ENCODE data around the gene GPC3. TPM values are rescaled to one million over a fixed set of nuclear protein-coding genes. Genes with fewer than 3 reads are reported as not detected.

GPC3 gene
- polyA plus RNA-seq, 3 donors: not detected

DNA sequence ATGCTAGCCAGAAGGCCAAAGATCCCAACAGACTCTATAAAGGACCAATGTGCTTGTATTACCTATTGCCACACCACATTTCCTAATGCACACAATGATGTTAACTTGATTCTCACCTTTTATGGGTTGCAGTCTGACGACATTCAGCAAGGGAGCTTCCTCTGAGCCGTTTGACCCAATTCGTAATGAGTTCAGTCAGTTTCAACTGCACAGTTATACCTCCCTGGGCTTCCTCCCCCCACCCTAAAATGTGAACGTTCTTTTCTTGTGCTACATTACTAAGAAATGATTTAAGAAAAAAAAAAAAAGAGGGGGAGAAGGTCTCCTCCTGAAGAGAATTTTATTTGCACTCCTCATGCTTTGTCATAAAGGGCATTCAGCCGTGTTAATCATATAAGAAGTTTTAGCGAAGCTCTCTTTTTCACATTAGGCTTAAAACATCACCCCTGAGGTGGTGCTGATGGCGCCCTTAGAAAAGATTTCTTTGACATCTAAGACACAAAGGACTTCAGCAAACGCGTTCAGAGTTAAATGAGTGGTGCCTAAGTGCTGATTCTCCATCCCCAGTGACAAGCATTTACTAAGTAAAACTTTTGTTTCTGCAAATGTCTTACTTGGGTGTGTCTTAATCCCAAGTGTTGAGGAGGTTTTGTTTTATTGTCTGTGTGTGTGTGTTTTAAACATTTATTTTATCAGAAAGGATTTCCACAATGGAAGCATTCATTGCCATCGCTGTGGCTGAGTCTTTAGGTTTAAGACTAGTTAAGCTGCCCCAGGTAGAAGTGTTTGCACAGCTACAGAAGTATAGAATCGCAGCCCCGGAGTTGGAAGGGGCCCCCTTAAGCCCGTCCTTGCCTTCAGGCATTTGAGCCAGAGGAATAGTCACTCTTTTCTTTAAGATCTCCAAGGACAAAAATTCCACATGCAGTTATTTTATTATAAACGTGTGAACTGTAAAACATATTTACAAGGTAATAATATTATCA lies 15.2 kb upstream of the GPC3 start:
- no peaks in the 10 kb centered on the region for H3K36me3 Mint-ChIP-seq
- Histone ChIP-seq H3K9me3 (replicated peaks in 1 of 2; ENCODE audit: control insufficient read depth in 1 of 2, insufficient read depth in 1 of 2, low read length in 2 of 2) (no peaks in the 10 kb centered on the region), H3K79me2 (ENCODE audit: insufficient read depth, low read length) (no peaks in the 10 kb centered on the region), H3K27me3 (ENCODE audit: control insufficient read depth in 2 of 2, insufficient read depth in 2 of 2, low read length in 2 of 2) (no peaks in the 10 kb centered on the region), H3K9ac (ENCODE audit: insufficient read depth, low read length, poor library complexity, severe bottlenecking) (no peak overlapping the region), H3K4me2 (replicated peaks; ENCODE audit: extremely low read depth, low read length, poor library complexity, severe bottlenecking) (no peak overlapping the region), H3K4me1 (ENCODE audit: control insufficient read depth in 1 of 2, insufficient read depth in 2 of 2, low read length in 2 of 2) (no peaks in the 10 kb centered on the region), H3K27ac (ENCODE audit: low read depth in 1 of 2, low read length in 2 of 2) (no peak overlapping the region), H3K4me3 (replicated peaks in 1 of 3; ENCODE audit: low read depth in 2 of 3, low read length in 3 of 3) (no peak overlapping the region), H3K36me3 (replicated peaks in 1 of 2; ENCODE audit: control insufficient read depth in 1 of 2, insufficient read depth in 2 of 2, low read length in 2 of 2) (no peaks in the 10 kb centered on the region), H4K20me1 (ENCODE audit: insufficient read depth, low read length) (no peaks in the 10 kb centered on the region), H2AFZ (ENCODE audit: insufficient read depth, low read depth, low read length, poor library complexity, severe bottlenecking) (no peak overlapping the region)
- WGBS (ENCODE audit: insufficient coverage): 90% methylated on average over 2 of the region's 14 CpGs
- TF ChIP-seq, protein P1, sequence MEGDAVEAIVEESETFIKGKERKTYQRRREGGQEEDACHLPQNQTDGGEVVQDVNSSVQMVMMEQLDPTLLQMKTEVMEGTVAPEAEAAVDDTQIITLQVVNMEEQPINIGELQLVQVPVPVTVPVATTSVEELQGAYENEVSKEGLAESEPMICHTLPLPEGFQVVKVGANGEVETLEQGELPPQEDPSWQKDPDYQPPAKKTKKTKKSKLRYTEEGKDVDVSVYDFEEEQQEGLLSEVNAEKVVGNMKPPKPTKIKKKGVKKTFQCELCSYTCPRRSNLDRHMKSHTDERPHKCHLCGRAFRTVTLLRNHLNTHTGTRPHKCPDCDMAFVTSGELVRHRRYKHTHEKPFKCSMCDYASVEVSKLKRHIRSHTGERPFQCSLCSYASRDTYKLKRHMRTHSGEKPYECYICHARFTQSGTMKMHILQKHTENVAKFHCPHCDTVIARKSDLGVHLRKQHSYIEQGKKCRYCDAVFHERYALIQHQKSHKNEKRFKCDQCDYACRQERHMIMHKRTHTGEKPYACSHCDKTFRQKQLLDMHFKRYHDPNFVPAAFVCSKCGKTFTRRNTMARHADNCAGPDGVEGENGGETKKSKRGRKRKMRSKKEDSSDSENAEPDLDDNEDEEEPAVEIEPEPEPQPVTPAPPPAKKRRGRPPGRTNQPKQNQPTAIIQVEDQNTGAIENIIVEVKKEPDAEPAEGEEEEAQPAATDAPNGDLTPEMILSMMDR (IDR thresholded peaks at IDR 0.05): no peak
- H3K27ac Mint-ChIP-seq: no peak overlapping the region
- no peak for DNase-seq
- H3K9me3 Mint-ChIP-seq: peaks cover 0 to 4% (median 0%) of the 10 kb centered on the region in 7 donors
- H3K27me3 Mint-ChIP-seq (ENCODE audit: low read depth in 3 of 3): peaks cover 0 to 29% (median 5%) of the 10 kb centered on the region in 3 donors
- intact Hi-C loops (cut with micrococcal nuclease): no loop called here
- no peaks in the 10 kb centered on the region for H3K4me1 Mint-ChIP-seq
- H3K4me3 Mint-ChIP-seq: no peak overlapping the region

- Histone ChIP-seq H3K9ac (ENCODE audit: insufficient read depth, low read length, poor library complexity, severe bottlenecking) (no peak overlapping the region), H3K4me2 (replicated peaks; ENCODE audit: extremely low read depth, low read length, poor library complexity, severe bottlenecking) (no peak overlapping the region), H2AFZ (ENCODE audit: insufficient read depth, low read depth, low read length, poor library complexity, severe bottlenecking) (no peak overlapping the region), H3K4me1 (ENCODE audit: control insufficient read depth in 1 of 2, insufficient read depth in 2 of 2, low read length in 2 of 2) (no peaks in the 10 kb centered on the region), H3K4me3 (replicated peaks in 1 of 3; ENCODE audit: low read depth in 2 of 3, low read length in 3 of 3) (no peak overlapping the region), H3K9me3 (replicated peaks in 1 of 2; ENCODE audit: control insufficient read depth in 1 of 2, insufficient read depth in 1 of 2, low read length in 2 of 2) (no peaks in the 10 kb centered on the region), H3K27ac (ENCODE audit: low read depth in 1 of 2, low read length in 2 of 2) (no peak overlapping the region), H3K79me2 (ENCODE audit: insufficient read depth, low read length) (no peaks in the 10 kb centered on the region), H3K27me3 (ENCODE audit: control insufficient read depth in 2 of 2, insufficient read depth in 2 of 2, low read length in 2 of 2) (no peaks in the 10 kb centered on the region), H4K20me1 (ENCODE audit: insufficient read depth, low read length) (no peaks in the 10 kb centered on the region), H3K36me3 (replicated peaks in 1 of 2; ENCODE audit: control insufficient read depth in 1 of 2, insufficient read depth in 2 of 2, low read length in 2 of 2) (no peaks in the 10 kb centered on the region)
- Mint-ChIP-seq H3K4me1 (no peaks in the 10 kb centered on the region), H3K27me3 (ENCODE audit: low read depth in 3 of 3) (peaks cover 0 to 29% (median 5%) of the 10 kb centered on the region in 3 donors), H3K36me3 (no peaks in the 10 kb centered on the region), H3K9me3 (peaks cover 0 to 4% (median 0%) of the 10 kb centered on the region in 7 donors), H3K4me3 (no peak overlapping the region), H3K27ac (no peak overlapping the region)
- TF ChIP-seq, protein P1 (IDR thresholded peaks at IDR 0.05): no peak
- no CpG with 5 or more reads among the region's 12 CpGs for WGBS (ENCODE audit: insufficient coverage)
- intact Hi-C loops (cut with micrococcal nuclease): no loop called here
- DNase-seq: no peak
These were observed 13.8 kb upstream of the GPC3 start for GRCh38 chrX:133999031-133999705.
